MCF 10A (cell line): Measurements from ENCODE around the gene RGS3. TPM values are rescaled to one million over a fixed set of nuclear protein-coding genes. Genes with fewer than 3 reads are reported as not detected.

Source experiments
- BruUV-seq: library from RNA; stranded (reverse); fragments of 400-500 nt; replicated peaks from 2 replicates; lab custom pipeline; 2021; lab: Mats Ljungman, UMichigan
- CTCF ChIA-PET: fragments of 300-600 bp; sonication (Branson Sonifier 250); formaldehyde crosslinking; extraction: SDS; loops from one replicate; lab custom pipeline; 2021; ENCODE audit warnings: antibody characterized with exemption, inconsistent platforms; lab: Yijun Ruan, JAX
- POLR2A ChIA-PET: fragments of 300-600, 350-650 bp; sonication (Branson Sonifier 250); formaldehyde crosslinking; extraction: SDS; loops from one replicate; lab custom pipeline; 2020; ENCODE audit warnings: antibody characterized with exemption, inconsistent platforms; lab: Yijun Ruan, JAX
- DNase-seq: peaks from one replicate; pipeline ENCODE4 v3.0.0-alpha.2; 2018; ENCODE audit not compliant: unreplicated experiment
- H3K27ac Mint-ChIP-seq: one replicate; pipeline ENCODE4 v1.8.0; 2022; ENCODE audit warnings: mild to moderate bottlenecking, low read depth, mixed read lengths; ENCODE audit not compliant: unreplicated experiment
- H3K27me3 Mint-ChIP-seq: one replicate; pipeline ENCODE4 v1.8.0; 2022; ENCODE audit warnings: mixed read lengths; ENCODE audit not compliant: insufficient read depth, unreplicated experiment
- H3K36me3 Mint-ChIP-seq: one replicate; pipeline ENCODE4 v1.8.0; 2022; ENCODE audit warnings: mild to moderate bottlenecking, moderate library complexity, mixed read lengths; ENCODE audit not compliant: insufficient read depth, unreplicated experiment
- H3K4me1 Mint-ChIP-seq: one replicate; pipeline ENCODE4 v1.8.0; 2022; ENCODE audit warnings: mixed read lengths; ENCODE audit not compliant: insufficient read depth, unreplicated experiment
- H3K4me3 Mint-ChIP-seq: one replicate; pipeline ENCODE4 v1.8.0; 2022; ENCODE audit warnings: mild to moderate bottlenecking, moderate library complexity, mixed read lengths; ENCODE audit not compliant: unreplicated experiment
- H3K9me3 Mint-ChIP-seq: one replicate; pipeline ENCODE4 v1.8.0; 2022; ENCODE audit warnings: mixed read lengths; ENCODE audit not compliant: unreplicated experiment
- intact Hi-C: fragments of 100-400 bp; cut with micrococcal nuclease; formaldehyde crosslinking; loops from 2 replicates; pipeline ENCODE4 v1.14.1; 2022
- total RNA-seq: library from RNA; stranded (reverse); gene quantifications from 2 replicates; pipeline ENCODE4 v1.2.3, GENCODE V29; 2022
- TF ChIP-seq, protein P1 (sequence below): fragments of 200-600 bp; IDR thresholded peaks from one replicate; pipeline ENCODE4 v1.8.0; 2022; ENCODE audit warnings: antibody characterized with exemption, mild to moderate bottlenecking; ENCODE audit not compliant: unreplicated experiment

RGS3 gene
- total RNA-seq, 1 experiment from 2014 or later, result 32.1 TPM

DNA sequence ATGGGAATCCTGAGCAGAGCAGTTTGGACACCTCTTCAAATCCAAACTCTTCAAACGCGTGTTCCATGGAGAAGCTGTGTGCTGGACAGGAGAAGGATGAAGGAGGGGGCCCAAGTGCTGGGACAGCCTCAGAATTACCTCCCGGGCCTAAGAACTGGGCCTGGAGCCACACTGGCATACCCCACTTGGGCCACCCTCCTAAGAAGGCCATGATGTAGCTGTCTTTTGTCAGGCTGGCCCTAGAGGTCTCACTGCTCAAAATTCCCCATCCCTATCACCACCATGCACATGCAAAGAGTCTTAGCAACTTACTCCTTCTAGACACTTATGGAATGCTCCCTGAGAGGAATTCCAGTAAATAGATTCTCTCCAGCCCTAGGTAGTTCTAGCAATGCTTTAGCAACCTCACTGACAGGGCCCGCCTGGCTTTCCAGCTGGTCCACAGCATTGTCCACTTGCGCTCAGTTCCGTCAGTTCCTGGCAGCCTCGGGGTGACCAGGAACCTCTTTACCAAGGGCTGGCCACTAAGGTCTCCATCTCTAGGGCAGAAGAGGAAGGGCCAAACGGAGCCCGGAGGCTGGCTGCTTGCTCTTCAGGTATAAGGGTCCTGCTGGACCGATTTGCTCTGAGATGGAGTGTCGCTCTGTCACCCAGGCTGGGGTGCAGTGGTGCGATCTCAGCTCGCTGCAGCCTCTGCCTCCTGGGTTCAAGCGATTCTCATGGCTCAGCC is 75.3 kb downstream of the RGS3 start:
- no peaks in the 10 kb centered on the region for H3K9me3 Mint-ChIP-seq
- intact Hi-C loops, result no loop called here
- ChIA-PET POLR2A (no interaction called here), CTCF (interaction anchor here (0.6 kb wide), 1 partner anchor 62 kb away, joined by 3 read pairs; no protein-coding TSS in a partner anchor)
- DNase-seq, result no peak
- no peak overlapping the region for H3K27ac Mint-ChIP-seq
- TF ChIP-seq, protein P1, sequence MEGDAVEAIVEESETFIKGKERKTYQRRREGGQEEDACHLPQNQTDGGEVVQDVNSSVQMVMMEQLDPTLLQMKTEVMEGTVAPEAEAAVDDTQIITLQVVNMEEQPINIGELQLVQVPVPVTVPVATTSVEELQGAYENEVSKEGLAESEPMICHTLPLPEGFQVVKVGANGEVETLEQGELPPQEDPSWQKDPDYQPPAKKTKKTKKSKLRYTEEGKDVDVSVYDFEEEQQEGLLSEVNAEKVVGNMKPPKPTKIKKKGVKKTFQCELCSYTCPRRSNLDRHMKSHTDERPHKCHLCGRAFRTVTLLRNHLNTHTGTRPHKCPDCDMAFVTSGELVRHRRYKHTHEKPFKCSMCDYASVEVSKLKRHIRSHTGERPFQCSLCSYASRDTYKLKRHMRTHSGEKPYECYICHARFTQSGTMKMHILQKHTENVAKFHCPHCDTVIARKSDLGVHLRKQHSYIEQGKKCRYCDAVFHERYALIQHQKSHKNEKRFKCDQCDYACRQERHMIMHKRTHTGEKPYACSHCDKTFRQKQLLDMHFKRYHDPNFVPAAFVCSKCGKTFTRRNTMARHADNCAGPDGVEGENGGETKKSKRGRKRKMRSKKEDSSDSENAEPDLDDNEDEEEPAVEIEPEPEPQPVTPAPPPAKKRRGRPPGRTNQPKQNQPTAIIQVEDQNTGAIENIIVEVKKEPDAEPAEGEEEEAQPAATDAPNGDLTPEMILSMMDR, result no peak
- no peaks in the 10 kb centered on the region for H3K36me3 Mint-ChIP-seq
- no peak overlapping the region for H3K4me3 Mint-ChIP-seq
- no TSS peak for BruUV-seq
- no peaks in the 10 kb centered on the region for H3K4me1 Mint-ChIP-seq
- no peaks in the 10 kb centered on the region for H3K27me3 Mint-ChIP-seq

DNA sequence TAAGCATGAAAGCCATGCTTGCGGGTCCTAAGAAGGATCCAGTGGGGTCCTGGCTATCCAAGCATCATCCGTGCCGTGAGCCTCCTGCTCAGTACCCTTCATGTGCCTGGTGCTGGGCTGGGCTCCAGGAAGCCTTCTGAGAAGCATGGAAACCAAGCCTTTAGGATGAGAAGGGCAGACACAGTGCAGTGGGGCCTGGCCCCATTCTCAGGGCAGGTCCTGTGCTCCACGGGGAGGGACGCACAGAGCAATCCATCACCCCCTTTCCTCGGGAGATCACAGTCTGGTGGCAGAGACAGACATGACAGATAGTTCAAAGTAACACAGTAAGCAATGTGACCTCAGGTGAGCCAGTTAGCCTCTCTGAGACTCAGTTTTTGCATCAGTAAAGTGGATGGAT is 76.9 kb downstream of the RGS3 start:
- no peak for DNase-seq
- H3K27ac Mint-ChIP-seq, result no peak overlapping the region
- no peaks in the 10 kb centered on the region for H3K4me1 Mint-ChIP-seq
- no peaks in the 10 kb centered on the region for H3K27me3 Mint-ChIP-seq
- H3K36me3 Mint-ChIP-seq, result no peaks in the 10 kb centered on the region
- TF ChIP-seq, protein P1, result no peak
- no peak overlapping the region for H3K4me3 Mint-ChIP-seq
- ChIA-PET POLR2A (no interaction called here), CTCF (interaction anchor here (0.5 kb wide), 1 partner anchor 11 kb away, joined by 3 read pairs; no protein-coding TSS in a partner anchor)
- no peaks in the 10 kb centered on the region for H3K9me3 Mint-ChIP-seq
- no TSS peak for BruUV-seq
- intact Hi-C loops, result no loop called here

DNA sequence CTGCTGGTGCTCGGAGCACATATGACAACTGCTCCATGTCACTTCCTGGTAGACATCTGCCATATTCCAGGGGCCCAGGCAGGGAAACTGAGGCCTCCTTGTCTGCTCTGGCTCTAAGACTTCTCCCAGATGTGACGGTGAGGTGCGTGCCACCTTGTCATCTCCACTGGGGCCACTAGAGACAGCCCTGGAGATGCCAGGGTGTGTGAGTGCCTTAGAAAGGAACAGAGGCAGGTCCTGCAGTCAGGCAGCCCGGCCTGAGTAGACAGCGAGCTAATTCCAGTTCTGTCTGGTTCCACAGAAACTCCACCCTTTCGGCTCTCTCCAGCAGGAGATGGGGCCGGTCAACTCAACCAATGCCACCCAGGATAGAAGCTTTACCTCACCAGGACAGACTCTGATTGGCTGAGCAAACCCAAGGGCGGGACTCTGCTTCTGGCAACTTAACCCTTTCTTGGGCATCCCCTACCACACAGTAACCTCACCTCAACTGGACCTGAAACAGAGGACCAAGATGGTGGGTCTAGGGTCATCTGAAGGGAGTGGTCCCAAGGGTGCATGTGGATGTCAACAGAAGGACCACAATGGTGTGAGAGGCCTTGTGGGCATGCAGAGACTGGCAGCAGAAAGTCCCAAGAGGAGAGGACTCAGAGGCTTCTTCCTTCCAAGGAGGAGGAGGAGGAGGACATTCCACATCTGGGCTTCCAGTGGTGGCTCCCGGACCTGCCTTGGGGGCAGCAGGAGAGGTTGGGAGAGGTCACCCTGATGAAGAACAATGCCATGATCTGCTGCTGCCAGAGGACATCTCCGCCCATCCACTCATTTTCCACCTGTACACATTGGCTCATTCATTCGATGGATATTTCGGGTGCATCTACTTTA is 77.7 kb downstream of the RGS3 start:
- no peak overlapping the region for H3K27ac Mint-ChIP-seq
- POLR2A ChIA-PET, result interaction anchor here (0.7 kb wide), 1 partner anchor 26 kb away, joined by 3 read pairs; no protein-coding TSS in a partner anchor
- BruUV-seq, result no TSS peak
- no peaks in the 10 kb centered on the region for H3K27me3 Mint-ChIP-seq
- H3K36me3 Mint-ChIP-seq, result no peaks in the 10 kb centered on the region
- intact Hi-C loops, result no loop called here
- no peaks in the 10 kb centered on the region for H3K9me3 Mint-ChIP-seq
- peak; percentile 62 for DNase-seq
- TF ChIP-seq, protein P1, result no peak
- no peak overlapping the region for H3K4me3 Mint-ChIP-seq
- CTCF ChIA-PET, result interaction anchor here (0.5 to 0.7 kb wide), 4 partner anchors 11 to 119 kb away, joined by 3 to 4 read pairs (median 3); no protein-coding TSS in a partner anchor
- no peaks in the 10 kb centered on the region for H3K4me1 Mint-ChIP-seq

DNA sequence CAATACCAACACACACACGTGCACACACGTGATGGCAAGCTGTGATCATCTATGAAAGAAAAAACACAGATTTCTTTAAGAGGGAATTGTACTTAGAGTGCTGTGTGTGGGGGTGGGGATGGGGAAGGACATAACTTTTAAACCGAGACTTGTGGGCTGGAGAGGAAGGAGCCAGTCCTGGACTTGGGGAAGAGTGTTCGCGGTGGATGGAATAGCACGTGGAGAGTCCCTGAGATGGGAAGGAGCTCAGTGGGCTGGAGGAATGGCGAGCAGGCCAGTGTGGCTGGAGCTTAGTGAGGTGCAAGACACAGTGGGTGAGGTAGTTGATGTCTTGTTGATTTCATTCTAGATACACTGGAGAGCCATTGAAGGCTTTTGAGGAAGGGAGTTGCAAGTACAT is 78.5 kb downstream of the RGS3 start:
- H3K4me3 Mint-ChIP-seq, result no peak overlapping the region
- no peaks in the 10 kb centered on the region for H3K36me3 Mint-ChIP-seq
- no peaks in the 10 kb centered on the region for H3K9me3 Mint-ChIP-seq
- no peaks in the 10 kb centered on the region for H3K27me3 Mint-ChIP-seq
- no peak for DNase-seq
- H3K4me1 Mint-ChIP-seq, result no peaks in the 10 kb centered on the region
- ChIA-PET CTCF (interaction anchor here (0.6 to 0.7 kb wide), 3 partner anchors 17 to 118 kb away, joined by 3 to 4 read pairs (median 3); no protein-coding TSS in a partner anchor), POLR2A (interaction anchor here (0.7 kb wide), 1 partner anchor 27 kb away, joined by 3 read pairs; no protein-coding TSS in a partner anchor)
- BruUV-seq, result no TSS peak
- intact Hi-C loops, result no loop called here
- TF ChIP-seq, protein P1, result no peak
- H3K27ac Mint-ChIP-seq, result no peak overlapping the region
